ENCODE data around the gene NOC2L.

Gene NOC2L

GRCh38 chr1:916173-917075 lies 42.6 kb downstream of the NOC2L start:
- no peak for DNase-seq (ENCODE audit: low read depth)

DNA sequence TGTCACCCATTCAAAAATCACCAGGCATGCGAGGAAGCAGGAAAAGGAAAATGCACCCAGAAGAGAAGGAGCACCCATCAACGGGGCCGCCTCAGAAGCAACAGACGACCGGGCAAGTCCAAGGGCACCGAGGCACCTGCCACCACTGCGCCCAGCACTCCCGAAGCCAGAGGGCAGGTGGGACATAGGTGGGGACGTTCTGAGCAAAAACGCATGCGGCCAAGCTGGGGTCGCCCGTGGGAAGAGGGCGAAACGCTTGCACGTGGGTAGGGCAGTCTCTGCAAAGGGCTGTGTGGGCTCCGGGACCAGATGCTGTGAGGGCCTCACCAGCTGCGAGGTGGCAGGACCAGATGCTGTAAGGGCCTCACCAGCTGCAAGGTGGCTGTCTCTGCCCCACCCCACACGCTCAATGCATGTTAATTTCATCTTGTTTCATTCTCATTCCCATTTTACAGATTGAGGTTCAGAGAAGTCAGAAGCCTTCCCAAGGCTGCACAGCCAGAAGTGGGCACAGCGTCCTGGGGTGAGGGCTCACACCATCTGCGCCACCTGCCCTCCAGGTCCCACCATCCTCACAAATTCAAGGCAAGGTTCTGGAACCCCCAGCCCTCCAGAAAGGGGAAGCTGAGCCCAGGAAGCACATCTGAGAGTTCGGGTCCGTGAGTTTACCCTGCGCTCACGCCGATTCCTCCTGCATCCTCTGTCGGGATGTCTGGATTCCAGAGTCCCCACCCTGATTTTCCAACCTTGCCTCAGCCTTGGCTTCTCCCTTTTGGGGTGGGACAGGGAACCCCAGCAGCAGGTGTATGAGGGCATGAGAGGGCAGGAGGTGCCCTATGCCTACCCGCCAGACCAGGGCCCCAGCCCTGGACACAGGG lies 43.5 kb downstream of the NOC2L start:
- DNase-seq (ENCODE audit: low read depth), result no peak

GRCh38 chr1:914891-915280 lies 44.2 kb downstream of the NOC2L start:
- no peak for DNase-seq (ENCODE audit: low read depth)

- no peak for DNase-seq (ENCODE audit: low read depth)
Measured at GRCh38 chr1:914131-914890, 44.7 kb downstream of the NOC2L start.

DNA sequence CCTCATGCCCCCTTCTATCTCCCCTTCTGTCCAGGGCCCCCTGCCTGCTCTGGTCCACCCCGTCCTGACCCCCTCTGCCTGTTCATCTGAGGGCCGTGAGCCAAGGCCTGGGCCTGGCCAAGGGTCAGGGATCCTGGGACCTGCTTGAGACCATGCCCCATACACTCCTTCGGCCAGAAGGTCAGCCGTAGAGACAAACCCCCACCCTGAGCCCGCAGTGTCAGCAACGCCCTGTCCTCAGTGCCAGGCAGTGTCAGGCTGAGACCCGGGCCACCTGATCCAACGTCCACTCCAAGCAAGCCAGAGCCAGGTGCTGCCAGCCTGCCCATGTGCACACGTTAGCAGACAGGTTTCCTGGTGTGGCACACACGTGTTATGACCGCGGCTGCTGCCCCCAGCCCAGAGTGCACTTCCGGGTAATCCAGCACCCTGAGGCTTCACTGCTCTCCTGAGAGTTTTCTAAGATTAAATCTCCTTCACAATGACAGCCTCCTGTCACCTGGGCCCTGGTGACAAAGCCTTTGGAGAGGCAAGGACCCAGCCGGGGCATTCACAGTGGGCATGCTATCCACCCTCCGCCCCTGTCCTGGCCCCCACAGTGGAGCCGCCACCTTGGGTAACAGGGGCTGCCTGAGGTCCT lies 45.4 kb downstream of the NOC2L start:
- no peak for DNase-seq (ENCODE audit: low read depth)

DNA sequence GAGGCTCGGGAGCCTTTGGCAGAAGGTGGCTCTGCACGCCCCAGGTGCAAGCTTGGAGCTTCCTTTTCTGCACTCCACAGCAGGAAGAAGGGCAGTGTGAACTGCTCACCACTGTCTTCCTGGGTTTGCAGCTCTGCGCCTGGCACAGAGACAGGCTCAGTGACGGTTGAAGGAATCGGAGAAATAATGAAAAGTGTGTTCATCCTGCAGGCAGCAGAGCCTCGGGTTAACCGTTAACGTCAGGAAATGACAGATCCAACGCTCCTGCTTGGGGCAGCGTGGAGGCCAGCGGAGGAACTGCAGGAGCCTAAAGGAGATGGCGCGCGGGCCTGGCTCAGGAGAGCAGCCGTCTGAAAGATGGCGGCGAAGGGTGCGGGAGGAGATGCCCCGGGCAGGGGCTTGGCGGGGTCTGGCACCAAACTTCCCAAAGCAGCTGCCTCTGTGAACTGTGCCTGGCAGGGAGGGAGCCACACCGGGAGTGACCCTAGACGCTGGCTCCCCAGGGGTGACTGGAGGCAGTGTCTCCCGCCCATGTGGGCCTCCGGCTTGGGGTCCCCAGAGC lies 46.2 kb downstream of the NOC2L start:
- DNase-seq (ENCODE audit: low read depth), result no peak

- no peak for DNase-seq (ENCODE audit: low read depth)
Measured at GRCh38 chr1:911875-912739, 46.9 kb downstream of the NOC2L start.

DNA sequence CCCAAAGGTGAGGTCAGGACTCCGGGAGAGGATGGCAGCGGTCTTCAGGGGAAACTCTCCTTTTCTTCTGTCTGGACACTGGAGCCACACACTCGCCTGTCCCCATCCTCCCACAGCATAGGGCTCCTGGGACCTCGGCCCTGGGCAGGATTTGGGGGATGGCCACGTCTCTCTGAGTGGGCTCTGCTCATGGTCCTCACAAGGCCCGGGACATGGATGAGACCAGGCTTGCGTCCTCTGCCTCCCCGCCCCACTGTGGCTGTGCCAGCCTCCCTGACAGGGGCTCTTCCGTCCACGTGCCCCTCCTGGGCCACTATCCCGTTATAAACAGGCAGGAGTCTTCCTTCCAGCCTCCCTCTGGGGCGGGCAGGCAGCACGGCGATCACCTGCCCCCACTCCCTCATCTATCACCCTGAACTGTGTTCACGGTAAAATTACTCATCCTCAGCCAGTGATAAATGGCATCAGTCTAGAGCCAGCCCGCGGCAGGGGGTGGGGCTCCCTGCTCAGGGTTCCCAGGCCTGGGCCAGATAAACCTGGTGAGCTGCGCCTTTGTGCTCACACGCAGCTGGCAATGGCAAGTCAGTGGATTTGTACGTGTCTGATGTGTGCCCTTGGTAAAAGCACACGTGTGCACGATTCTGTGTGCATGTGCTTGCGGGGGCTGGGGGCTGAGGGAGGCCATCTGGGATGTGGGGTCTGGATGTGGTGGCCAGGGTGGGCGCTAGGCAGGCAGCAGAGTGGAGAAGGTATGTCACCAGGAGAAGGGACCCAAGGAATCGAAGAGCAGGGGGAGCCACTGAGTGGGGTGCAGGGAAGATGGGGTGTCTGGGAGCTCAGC lies 48.0 kb downstream of the NOC2L start:
- DNase-seq (ENCODE audit: low read depth), result no peak

DNA sequence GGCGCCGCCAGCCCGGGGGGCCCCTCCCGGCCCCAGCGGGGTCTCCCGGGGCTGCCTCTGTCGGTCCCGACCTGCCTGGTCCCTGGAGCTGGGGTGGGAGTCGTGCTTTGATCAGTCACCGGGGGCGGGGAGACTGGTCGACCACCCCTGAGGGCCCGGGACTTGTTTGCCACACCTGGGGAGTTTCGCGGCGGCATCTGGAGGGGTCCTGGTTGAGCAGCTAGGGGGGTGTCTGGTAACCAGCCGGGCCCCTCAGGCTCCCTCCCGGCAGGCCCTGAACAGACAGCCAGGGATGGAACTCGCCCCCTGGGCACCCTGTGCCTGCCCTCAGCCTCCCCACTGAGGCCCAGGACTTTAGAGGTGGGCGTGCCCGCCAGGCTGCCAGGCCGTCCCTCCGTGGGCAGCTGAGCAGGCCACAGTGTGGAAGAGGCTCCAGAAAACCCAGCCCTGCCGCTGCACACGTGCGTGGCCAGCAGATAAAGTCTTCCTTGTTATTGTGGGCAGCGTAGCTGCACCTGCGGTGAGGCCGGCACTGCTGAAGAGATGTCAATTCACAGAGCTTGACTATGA lies 48.7 kb downstream of the NOC2L start:
- DNase-seq (ENCODE audit: low read depth), result no peak

GRCh38 chr1:909861-910310 lies 49.2 kb downstream of the NOC2L start:
- DNase-seq (ENCODE audit: low read depth), result no peak

DNA sequence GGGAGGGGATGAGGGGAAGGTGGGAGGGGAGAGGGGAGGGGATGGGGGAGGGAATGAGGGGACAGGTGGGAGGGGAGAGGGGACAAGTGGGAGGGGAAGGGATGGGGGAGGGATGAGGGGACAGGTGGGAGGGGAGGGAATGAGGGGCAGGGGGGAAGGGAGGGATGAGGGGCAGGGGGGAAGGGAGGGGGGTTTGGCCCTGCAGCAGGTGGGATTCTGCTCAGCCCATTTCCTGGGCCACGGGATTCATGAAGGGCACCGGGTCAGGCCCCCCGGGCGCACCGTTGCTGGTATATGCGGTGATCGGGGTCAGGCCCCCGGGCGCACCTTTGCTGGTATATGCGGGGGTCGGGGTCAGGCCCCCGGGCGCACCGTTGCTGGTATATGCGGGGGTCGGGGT lies 50.4 kb downstream of the NOC2L start:
- no peak for DNase-seq (ENCODE audit: low read depth)

GRCh38 chr1:907611-908451 lies 51.2 kb downstream of the NOC2L start:
- no peak for DNase-seq (ENCODE audit: low read depth)

GRCh38 chr1:906600-907420 lies 52.2 kb downstream of the NOC2L start:
- peak; percentile 38 for DNase-seq (ENCODE audit: low read depth)

DNA sequence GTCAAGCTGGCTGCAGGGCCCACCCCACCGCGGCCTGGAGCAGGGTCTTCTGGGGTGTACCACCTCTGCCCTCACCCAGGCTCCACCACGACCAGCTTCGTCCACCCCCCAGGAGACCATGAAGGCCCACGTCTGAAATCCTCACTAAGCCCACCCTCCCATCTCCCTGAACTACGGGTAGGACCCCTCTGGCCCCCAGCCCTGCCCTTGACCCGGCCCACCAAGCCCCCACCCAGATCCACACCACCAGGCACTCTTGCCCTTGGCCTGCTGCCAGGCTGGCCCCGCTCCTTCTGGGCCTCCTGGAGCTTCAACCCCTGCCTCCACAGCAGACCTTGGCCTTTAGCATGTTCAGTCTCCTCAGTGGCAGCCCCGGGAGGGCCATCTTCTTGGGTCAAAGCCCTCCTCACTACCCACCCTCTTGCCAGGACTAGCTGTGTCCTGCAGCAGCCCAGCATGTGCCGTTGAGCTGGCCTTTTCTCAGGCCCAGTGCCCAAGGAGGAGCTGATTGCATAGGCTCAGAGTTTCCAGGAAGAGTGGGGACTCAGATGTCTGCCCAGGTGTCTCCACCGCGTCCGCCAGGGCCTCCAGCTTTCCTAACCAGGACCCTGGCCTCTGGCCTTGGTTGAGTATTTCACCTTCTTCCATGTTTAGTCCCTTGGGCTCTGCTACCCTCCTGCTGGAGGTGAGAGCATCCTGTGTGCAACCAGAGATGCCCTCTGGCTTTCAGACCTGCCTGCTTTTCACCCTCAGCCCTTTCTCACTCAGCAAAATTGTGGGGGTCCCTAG lies 53.1 kb downstream of the NOC2L start:
- no peak for DNase-seq (ENCODE audit: low read depth)

- DNase-seq (ENCODE audit: low read depth), result no peak
Measured at GRCh38 chr1:905071-905749, 53.8 kb downstream of the NOC2L start.

Measured in stromal cell of bone marrow (primary cell).